ENCODE measurements around the gene LRRC74A. TPM values are rescaled to one million over a fixed set of nuclear protein-coding genes. Genes with fewer than 3 reads are reported as not detected.

The LRRC74A gene
- total and polyA plus RNA-seq, 2 experiments from 2014 or later = not detected

- H3K9me2 ChIP-seq (replicated peaks; ENCODE audit: insufficient read depth) = no peaks in the 10 kb centered on the region
- H3K4me2 ChIP-seq = no peak overlapping the region
- no peaks in the 10 kb centered on the region for H3K36me3 ChIP-seq (replicated peaks; ENCODE audit: insufficient read depth, low read depth)
- no peak overlapping the region for H3K27ac ChIP-seq
- H3K27me3 ChIP-seq = no peaks in the 10 kb centered on the region
- no peaks in the 10 kb centered on the region for H4K20me1 ChIP-seq (ENCODE audit: insufficient read depth, poor library complexity, severe bottlenecking)
- no peak for TF ChIP-seq CTCF (IDR thresholded peaks at IDR 0.05; ENCODE audit: poor library complexity)
- no peak for TF ChIP-seq EZH2phosphoT487 (IDR thresholded peaks at IDR 0.05; ENCODE audit: low read depth, severe bottlenecking, unreplicated experiment)
- no peak for TF ChIP-seq EZH2 (IDR thresholded peaks at IDR 0.05; ENCODE audit: borderline replicate concordance)
- no peak for DNase-seq (ENCODE audit: low spot score)
- H3K79me2 ChIP-seq = no peaks in the 10 kb centered on the region
- WGBS (ENCODE audit: low lambda C conversion rate, missing lambda C conversion rate) = 92% methylated on average over 9 of the region's 9 CpGs
- H2AFZ ChIP-seq = no peak overlapping the region
- no peaks in the 10 kb centered on the region for H3K9me3 ChIP-seq (ENCODE audit: low read depth)
- no peaks in the 10 kb centered on the region for H3K4me1 ChIP-seq (ENCODE audit: insufficient read depth)
- H3K4me3 ChIP-seq = no peak overlapping the region
Measured at GRCh38 chr14:76827696-76828296, 1.6 kb downstream of the LRRC74A start.

- H3K27me3 ChIP-seq = no peaks in the 10 kb centered on the region
- H4K20me1 ChIP-seq (ENCODE audit: insufficient read depth, poor library complexity, severe bottlenecking) = no peaks in the 10 kb centered on the region
- 79% methylated on average over 17 of the region's 17 CpGs for WGBS (ENCODE audit: low lambda C conversion rate, missing lambda C conversion rate)
- no peak overlapping the region for H3K27ac ChIP-seq
- no peaks in the 10 kb centered on the region for H3K36me3 ChIP-seq (replicated peaks; ENCODE audit: insufficient read depth, low read depth)
- no peaks in the 10 kb centered on the region for H3K79me2 ChIP-seq
- H2AFZ ChIP-seq = no peak overlapping the region
- no peaks in the 10 kb centered on the region for H3K9me2 ChIP-seq (replicated peaks; ENCODE audit: insufficient read depth)
- DNase-seq (ENCODE audit: low spot score) = no peak
- H3K9me3 ChIP-seq (ENCODE audit: low read depth) = no peaks in the 10 kb centered on the region
- no peak overlapping the region for H3K4me2 ChIP-seq
- no peak overlapping the region for H3K4me3 ChIP-seq
- H3K4me1 ChIP-seq (ENCODE audit: insufficient read depth) = no peaks in the 10 kb centered on the region
- no peak for TF ChIP-seq EZH2phosphoT487 (IDR thresholded peaks at IDR 0.05; ENCODE audit: low read depth, severe bottlenecking, unreplicated experiment)
Measured at GRCh38 chr14:76828339-76829012, 2.3 kb downstream of the LRRC74A start.

DNA sequence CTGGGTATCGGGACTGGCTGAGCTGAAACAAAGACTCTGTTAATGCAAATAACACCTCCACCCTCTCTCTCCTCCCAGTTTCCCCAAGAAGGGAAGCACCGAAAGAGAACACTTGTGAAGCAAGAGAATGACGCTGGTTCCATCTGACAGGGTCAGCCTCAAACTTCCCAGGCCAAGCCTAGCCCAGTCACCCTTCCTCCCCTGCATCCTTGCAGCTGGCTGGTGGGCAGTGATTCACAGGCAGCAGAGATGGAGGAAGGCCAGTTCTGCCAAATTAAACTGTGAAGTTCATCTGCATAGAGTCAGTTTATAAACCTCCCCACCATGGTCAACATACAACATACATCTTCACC, 2.8 kb downstream of the LRRC74A start:
- no peaks in the 10 kb centered on the region for H3K4me1 ChIP-seq (ENCODE audit: insufficient read depth)
- WGBS (ENCODE audit: low lambda C conversion rate, missing lambda C conversion rate) = 61% methylated on average over 3 of the region's 3 CpGs
- H3K4me3 ChIP-seq = no peak overlapping the region
- no peak overlapping the region for H3K4me2 ChIP-seq
- H3K79me2 ChIP-seq = no peaks in the 10 kb centered on the region
- no peaks in the 10 kb centered on the region for H3K27me3 ChIP-seq
- no peaks in the 10 kb centered on the region for H3K9me3 ChIP-seq (ENCODE audit: low read depth)
- H3K36me3 ChIP-seq (replicated peaks; ENCODE audit: insufficient read depth, low read depth) = no peaks in the 10 kb centered on the region
- no peaks in the 10 kb centered on the region for H3K9me2 ChIP-seq (replicated peaks; ENCODE audit: insufficient read depth)
- no peak for DNase-seq (ENCODE audit: low spot score)
- H2AFZ ChIP-seq = no peak overlapping the region
- TF ChIP-seq EZH2phosphoT487 (IDR thresholded peaks at IDR 0.05; ENCODE audit: low read depth, severe bottlenecking, unreplicated experiment) (no peak), EZH2 (IDR thresholded peaks at IDR 0.05; ENCODE audit: borderline replicate concordance) (no peak), CTCF (IDR thresholded peaks at IDR 0.05; ENCODE audit: poor library complexity) (no peak)
- no peaks in the 10 kb centered on the region for H4K20me1 ChIP-seq (ENCODE audit: insufficient read depth, poor library complexity, severe bottlenecking)
- no peak overlapping the region for H3K27ac ChIP-seq

DNA sequence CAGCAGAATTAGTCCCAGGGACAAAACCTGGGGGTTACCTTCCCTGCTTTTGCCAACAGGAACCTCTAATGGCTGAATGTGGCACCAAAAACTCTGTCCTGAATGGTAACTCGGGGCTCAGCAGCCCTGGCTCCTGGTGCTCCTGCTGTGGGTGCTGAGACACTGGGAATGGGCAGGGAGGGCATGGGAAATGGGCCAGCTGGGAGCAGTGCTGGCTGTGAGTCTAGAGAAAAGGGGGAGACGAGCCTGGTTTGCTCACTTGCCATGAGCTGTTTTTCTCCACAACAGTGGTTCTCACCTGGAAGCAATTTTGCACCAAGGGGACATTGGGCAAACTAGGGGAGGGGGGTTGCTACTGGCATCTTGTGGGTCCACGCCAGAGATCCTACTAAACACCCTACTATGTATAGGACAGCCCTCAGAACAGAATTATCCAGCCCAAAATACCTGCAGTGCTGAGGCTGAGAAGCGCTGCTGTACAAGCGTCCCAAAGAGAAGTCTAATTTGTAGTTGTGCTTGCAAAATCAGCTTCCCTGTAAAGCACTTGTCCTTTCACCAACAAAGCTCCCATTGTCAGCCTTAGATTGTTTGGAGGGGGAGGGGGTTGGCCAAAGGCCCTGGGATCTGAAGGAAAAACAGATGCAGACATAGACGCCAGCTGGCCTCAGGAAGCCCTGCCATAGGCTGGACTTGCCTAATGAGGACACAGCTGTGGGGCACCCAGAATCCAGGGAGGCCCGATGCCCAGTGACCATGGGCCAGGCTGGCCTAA, 3.6 kb downstream of the LRRC74A start:
- no peak for DNase-seq (ENCODE audit: low spot score)
- no peaks in the 10 kb centered on the region for H4K20me1 ChIP-seq (ENCODE audit: insufficient read depth, poor library complexity, severe bottlenecking)
- no peaks in the 10 kb centered on the region for H3K9me3 ChIP-seq (ENCODE audit: low read depth)
- no peaks in the 10 kb centered on the region for H3K9me2 ChIP-seq (replicated peaks; ENCODE audit: insufficient read depth)
- TF ChIP-seq CTCF (IDR thresholded peaks at IDR 0.05; ENCODE audit: poor library complexity) (no peak), EZH2 (IDR thresholded peaks at IDR 0.05; ENCODE audit: borderline replicate concordance) (no peak), EZH2phosphoT487 (IDR thresholded peaks at IDR 0.05; ENCODE audit: low read depth, severe bottlenecking, unreplicated experiment) (no peak)
- no peak overlapping the region for H2AFZ ChIP-seq
- no peaks in the 10 kb centered on the region for H3K36me3 ChIP-seq (replicated peaks; ENCODE audit: insufficient read depth, low read depth)
- H3K27ac ChIP-seq = no peak overlapping the region
- 73% methylated on average over 7 of the region's 7 CpGs for WGBS (ENCODE audit: low lambda C conversion rate, missing lambda C conversion rate)
- no peaks in the 10 kb centered on the region for H3K4me1 ChIP-seq (ENCODE audit: insufficient read depth)
- no peaks in the 10 kb centered on the region for H3K27me3 ChIP-seq
- H3K4me3 ChIP-seq = no peak overlapping the region
- no peaks in the 10 kb centered on the region for H3K79me2 ChIP-seq
- H3K4me2 ChIP-seq = no peak overlapping the region
